NCI-H1436 treated with DMSO at 0.1 percent for 48 hours (cell line): Measurements from ENCODE around the gene KLHL28.
"Not testable (repeated sequence)": the region's sequence is repeated elsewhere in the genome, so short reads cannot be mapped to it uniquely, and the experiment has no call there.

ENCODE experiments used
- DNase-seq: peaks from one replicate; lab custom pipeline; 2025; lab: John Stamatoyannopoulos, UW

The KLHL28 gene

GRCh38 chr14:44896275-44897040 is 65.3 kb downstream of the KLHL28 start:
- DNase-seq = no peak

GRCh38 chr14:44895716-44896115 is 66.0 kb downstream of the KLHL28 start:
- DNase-seq = no peak

- DNase-seq = no peak
These were observed 68.2 kb downstream of the KLHL28 start for GRCh38 chr14:44893535-44893934.

- not testable (repeated sequence) for DNase-seq
These were observed 69.9 kb downstream of the KLHL28 start for GRCh38 chr14:44891726-44892372.

GRCh38 chr14:44889595-44890471 is 71.9 kb downstream of the KLHL28 start:
- DNase-seq = no peak

- no peak for DNase-seq
These were observed 74.2 kb downstream of the KLHL28 start for GRCh38 chr14:44887596-44887955.

GRCh38 chr14:44886860-44887595 is 74.7 kb downstream of the KLHL28 start:
- no peak for DNase-seq

- DNase-seq = no peak
These were observed 81.0 kb downstream of the KLHL28 start for GRCh38 chr14:44880791-44881190.
